Glomerular visceral epithelial cell (primary cell): ENCODE data around the gene GRAP.

Experiments used
- DNase-seq: peaks from one replicate; pipeline ENCODE4 v3.0.0-alpha.2; 2016; ENCODE audit errors: extremely low spot score

The GRAP gene

GRCh38 chr17:19018600-19018950 is 28.2 kb downstream of the GRAP start:
- DNase-seq, result no peak

- no peak for DNase-seq
Measured at GRCh38 chr17:19017804-19018599, 28.8 kb downstream of the GRAP start.

DNA sequence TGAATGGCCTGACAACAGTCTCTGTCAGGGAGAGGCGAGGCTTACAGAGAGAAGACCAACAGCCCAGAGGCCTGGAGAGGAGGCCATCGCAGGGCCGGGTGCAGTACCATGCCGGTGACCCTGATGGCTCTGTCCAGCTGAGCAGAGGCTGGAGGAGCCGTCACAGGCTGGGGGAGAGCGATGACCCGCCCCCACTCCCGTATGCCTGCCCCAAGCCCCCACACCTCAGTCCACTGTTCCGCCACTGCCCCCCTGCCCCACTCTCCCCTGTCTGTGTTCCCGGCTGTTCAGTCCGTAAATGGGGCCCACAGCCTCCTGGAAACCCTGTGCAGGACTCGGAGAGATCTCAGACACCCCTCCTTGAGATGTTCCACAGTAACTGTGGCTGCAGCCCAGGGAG is 29.4 kb downstream of the GRAP start:
- no peak for DNase-seq

- no peak for DNase-seq
Measured at GRCh38 chr17:19016881-19017280, 29.9 kb downstream of the GRAP start.

DNA sequence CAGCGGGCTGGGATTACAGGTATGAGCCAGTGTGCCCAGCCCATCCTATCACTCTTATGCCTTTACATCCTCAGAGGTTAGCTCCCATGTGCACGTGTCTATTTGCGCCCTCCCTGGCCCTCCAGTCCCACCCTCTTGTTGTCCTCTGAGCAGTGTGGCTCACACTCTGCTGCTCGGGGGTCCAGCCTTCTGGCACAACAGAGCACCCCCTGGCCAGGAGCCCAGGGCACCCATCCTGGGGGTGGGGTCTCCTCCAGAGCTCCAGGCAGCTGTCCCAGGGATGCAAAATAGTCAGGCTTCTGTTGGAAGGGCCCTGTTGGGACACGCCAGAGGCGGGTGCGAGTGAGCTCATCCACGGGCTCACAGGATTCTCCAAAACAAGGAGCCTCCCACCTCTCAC is 30.5 kb downstream of the GRAP start:
- DNase-seq, result no peak

- no peak for DNase-seq
Measured at GRCh38 chr17:19015428-19015827, 31.3 kb downstream of the GRAP start.

- DNase-seq, result no peak
Measured at GRCh38 chr17:19014628-19015215, 32.0 kb downstream of the GRAP start.

- DNase-seq, result no peak
Measured at GRCh38 chr17:19013806-19014627, 32.7 kb downstream of the GRAP start.

GRCh38 chr17:19013226-19013625 is 33.5 kb downstream of the GRAP start:
- DNase-seq, result no peak

DNA sequence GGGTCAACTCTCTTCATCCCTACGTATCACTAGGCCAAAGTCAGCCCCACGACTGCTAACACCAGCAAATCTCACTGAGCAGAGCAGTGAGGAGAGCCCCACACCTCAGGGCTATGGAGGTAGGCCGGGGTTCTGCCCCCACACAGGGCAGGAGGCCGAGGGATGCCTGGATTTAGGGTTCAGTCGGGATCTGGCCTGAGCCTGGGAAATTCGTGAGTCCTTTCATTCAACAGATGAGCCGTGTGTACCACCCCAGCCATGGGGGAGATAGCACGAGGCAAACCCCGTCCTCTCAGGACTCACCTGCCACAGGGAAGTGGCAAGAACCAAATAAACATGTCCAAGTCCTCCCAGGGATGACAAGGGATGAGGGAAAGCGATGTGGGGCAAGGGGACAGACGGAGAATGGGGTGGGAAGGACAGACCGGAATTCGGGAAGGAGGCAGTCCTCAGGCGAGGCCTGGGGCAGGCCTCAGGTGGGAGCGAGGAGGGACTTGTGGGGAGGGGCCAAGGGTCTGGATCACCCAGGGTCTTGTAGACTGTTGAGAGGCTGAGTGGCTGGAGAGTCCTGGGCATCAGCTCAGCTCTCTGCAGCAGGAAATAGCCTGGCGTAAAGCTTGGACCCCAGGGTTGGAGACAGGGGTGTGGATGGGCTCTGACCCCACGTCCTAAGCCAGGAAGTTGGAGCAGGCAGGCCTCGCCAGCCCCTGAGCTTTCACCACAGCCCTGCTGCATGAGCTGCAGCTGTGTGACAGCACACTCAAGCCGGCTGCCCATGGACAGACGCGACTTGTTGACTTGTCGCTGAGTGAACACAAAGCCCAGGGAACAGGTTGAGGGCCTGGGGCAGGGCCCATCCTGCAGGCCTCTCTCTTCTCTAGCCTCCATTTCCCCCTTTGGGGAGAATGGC is 34.3 kb downstream of the GRAP start:
- DNase-seq, result no peak

DNA sequence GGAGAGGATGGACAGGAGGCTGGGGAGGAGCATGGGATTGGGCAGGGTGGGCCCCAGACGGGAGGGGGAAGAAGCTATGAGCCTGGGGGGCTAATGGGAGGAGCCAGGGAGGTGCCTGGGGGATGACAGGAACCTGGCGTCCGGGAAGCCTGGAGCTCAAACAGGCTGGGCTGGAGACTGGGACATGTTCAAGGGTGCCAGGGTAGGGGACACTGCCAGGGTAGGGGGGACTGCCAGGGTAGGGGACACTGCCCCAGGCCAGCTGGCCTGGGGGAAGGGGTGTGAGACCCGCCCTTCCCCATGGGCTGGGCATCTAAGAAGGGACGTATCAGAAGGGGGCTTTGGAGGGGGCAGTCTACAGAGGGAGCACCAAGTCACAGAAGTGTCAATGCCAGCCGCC is 35.2 kb downstream of the GRAP start:
- DNase-seq, result no peak

- no peak for DNase-seq
Measured at GRCh38 chr17:19010729-19011505, 35.8 kb downstream of the GRAP start.

GRCh38 chr17:19009970-19010369 is 36.8 kb downstream of the GRAP start:
- no peak for DNase-seq

DNA sequence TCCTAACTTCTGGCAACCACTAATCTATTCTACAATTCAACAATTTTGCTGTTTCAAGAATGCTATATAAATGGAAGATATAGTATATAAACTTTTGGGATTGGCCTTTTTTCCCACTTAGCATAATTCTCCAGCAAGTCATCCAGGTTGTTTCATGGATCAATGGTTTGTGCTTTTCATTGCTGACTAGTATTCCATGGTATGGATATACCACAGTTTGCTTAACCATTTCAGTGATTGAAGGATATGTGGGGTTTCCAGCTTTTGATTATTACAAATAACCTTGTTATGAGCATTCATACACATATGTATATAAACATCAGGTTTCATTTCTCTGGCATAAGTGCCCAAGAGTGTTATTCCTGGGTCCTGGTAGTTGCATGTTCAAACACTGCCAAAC is 40.1 kb downstream of the GRAP start:
- DNase-seq, result no peak

- no peak for DNase-seq
Measured at GRCh38 chr17:19005789-19006430, 40.8 kb downstream of the GRAP start.

GRCh38 chr17:19005137-19005773 is 41.5 kb downstream of the GRAP start:
- no peak for DNase-seq

DNA sequence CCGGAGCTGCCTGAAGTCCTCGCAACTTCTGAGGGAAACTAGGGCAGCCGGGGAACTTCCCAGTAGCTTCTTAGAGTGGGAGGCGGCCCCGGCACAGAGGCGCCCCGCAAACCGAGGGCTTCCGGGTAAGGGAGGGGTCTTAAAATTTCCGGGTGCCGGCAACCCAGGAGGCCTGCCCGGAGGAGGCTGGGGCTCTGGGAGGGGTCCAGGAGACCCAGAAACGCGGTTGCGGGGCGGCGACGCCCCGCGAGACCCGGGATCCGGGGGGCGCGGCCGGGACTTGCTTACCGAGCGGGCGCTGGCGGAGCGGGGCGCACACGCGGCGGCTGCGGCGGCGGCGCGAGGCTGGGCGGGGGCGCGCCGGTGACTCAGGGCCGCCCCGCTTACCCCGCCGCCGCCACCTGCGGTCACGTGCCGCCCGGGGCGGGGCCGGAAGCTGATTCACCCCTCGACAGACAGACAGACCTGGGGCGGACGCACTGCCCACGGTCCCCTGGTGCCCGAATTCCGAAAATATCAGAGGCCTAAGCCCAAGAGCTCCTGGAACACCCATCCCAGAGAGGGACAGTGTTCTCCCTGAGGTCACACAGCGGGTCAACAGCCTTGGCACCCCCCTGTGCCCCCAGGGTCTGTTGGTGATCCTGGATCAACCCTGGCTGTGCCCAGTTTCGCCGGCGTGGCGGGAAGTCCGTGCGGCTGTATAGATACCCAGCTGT is 42.2 kb downstream of the GRAP start, which contains the start of gene FAM83G:
TSS of gene FAM83G (minus strand) at position 344 of the 716 bp plus-strand sequence. CDS start 723 bp downstream, outside the sequence.
- peak; percentile 83 for DNase-seq

- DNase-seq, result peak; percentile 72
Measured at GRCh38 chr17:19003543-19004420, 43.0 kb downstream of the GRAP start.
